ENCODE measurements around the gene RAB11FIP5. TPM values are rescaled to one million over a fixed set of nuclear protein-coding genes. Genes with fewer than 3 reads are reported as not detected.

RAB11FIP5 gene
- total RNA-seq, 1 donor from 2014 or later: 33.3 TPM

DNA sequence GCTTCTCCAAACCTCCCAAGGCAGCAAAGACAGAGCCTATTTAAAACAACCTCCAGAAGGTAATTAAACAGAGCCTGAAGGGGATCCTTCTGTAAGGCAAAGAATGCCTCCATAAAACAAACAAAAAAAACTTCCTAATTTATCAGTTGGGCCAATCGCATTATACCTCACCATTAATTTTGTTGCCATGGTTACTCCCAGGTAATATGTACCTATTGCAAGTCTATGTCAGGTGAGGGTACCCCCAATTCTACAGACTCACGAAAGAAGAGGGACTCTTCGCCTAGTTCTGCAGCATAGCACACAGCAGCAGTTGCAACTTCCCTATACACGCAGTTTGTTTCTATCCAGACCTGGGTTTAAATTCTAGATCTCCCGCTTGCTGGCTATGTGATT, 80.0 kb downstream of the RAB11FIP5 start:
- no peak overlapping the region for H3K4me3 ChIP-seq (ENCODE audit: low read depth, low read length)
- DNase-seq (ENCODE audit: low read depth): no peak
- H3K36me3 ChIP-seq (ENCODE audit: control insufficient read depth, insufficient read depth, low read length): no peaks in the 10 kb centered on the region
- H3K27me3 ChIP-seq (ENCODE audit: control insufficient read depth, insufficient read depth, low read length): no peaks in the 10 kb centered on the region
- TF ChIP-seq, protein P1, sequence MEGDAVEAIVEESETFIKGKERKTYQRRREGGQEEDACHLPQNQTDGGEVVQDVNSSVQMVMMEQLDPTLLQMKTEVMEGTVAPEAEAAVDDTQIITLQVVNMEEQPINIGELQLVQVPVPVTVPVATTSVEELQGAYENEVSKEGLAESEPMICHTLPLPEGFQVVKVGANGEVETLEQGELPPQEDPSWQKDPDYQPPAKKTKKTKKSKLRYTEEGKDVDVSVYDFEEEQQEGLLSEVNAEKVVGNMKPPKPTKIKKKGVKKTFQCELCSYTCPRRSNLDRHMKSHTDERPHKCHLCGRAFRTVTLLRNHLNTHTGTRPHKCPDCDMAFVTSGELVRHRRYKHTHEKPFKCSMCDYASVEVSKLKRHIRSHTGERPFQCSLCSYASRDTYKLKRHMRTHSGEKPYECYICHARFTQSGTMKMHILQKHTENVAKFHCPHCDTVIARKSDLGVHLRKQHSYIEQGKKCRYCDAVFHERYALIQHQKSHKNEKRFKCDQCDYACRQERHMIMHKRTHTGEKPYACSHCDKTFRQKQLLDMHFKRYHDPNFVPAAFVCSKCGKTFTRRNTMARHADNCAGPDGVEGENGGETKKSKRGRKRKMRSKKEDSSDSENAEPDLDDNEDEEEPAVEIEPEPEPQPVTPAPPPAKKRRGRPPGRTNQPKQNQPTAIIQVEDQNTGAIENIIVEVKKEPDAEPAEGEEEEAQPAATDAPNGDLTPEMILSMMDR (IDR thresholded peaks at IDR 0.05; ENCODE audit: insufficient read depth, low read length, poor library complexity, severe bottlenecking): no peak

DNA sequence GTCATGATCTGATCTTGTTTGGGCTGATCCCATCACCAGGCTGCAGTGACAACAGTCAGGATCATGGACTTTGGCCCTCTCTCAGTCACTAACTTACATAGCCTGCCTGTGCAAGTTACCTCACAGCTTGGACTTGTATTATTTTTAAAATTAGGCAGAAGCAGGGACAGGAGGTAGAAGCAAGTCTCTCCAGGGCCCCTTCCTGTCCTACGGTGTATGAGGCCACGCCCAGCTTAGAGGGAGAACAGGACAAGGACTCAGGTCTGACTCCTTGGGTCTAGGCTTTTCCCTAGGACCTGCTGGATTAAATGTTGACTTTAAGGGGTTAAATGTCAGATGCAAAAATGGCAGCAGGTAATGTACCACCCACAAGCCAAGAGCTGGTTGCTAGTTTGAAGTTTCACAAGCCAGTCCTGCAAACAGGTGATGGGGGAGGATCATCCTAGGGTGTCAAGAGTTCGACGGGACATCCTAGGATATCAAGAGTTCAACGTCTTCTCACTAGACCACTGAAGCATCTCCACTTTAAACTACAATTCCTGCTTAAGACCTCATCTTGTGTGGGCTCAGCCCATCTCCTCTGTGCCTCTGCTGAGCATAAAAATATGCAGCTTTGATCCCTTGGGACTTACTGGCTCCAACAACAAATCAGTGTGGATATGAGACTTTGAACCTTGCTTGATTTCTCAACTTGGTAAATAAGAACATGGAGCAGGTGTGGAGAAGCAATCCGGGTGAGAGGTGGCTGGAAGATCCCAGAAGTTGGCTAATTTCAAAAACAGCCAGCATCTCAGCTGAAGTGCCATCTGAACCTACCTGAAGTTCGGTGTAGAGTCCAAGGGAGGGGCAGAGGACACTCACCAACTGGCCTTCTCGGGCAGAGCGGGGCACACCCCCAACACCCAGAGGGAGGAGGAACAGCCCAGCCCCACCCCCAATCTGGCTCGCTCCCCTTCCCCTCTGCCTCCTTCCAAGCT, 80.7 kb downstream of the RAB11FIP5 start:
- TF ChIP-seq, protein P1 (IDR thresholded peaks at IDR 0.05; ENCODE audit: insufficient read depth, low read length, poor library complexity, severe bottlenecking): no peak
- no peaks in the 10 kb centered on the region for H3K27me3 ChIP-seq (ENCODE audit: control insufficient read depth, insufficient read depth, low read length)
- H3K4me3 ChIP-seq (ENCODE audit: low read depth, low read length): no peak overlapping the region
- H3K36me3 ChIP-seq (ENCODE audit: control insufficient read depth, insufficient read depth, low read length): no peaks in the 10 kb centered on the region
- DNase-seq (ENCODE audit: low read depth): no peak

DNA sequence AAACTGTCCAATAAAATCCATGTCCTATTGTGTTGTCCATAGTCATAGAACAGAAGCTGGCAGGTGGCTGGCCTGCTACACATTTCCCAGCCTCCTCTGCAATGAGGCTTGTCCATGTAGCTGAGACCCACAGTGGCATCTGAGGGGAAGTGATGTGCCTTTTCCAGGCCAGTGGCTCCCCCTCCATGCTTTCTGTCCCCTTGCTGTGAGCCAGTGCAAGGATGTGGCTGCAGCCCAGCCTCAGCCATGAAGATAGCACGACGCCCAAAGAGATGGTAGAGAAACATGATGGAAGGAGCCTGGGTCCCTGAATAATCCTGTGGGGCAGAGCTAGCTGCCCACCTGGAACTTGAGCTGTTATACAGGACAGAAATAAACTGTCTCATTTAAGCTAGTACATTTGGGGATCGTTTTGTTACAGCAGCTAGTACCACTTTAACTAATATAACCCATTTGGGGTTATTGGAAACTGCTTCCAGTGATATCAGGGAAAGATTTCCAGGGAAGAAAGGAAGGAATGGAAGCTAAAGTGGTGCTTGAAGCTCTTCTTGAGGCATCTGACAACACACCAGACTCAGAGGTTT, 81.6 kb downstream of the RAB11FIP5 start:
- Histone ChIP-seq H3K4me3 (ENCODE audit: low read depth, low read length) (no peak overlapping the region), H3K27me3 (ENCODE audit: control insufficient read depth, insufficient read depth, low read length) (no peaks in the 10 kb centered on the region), H3K36me3 (ENCODE audit: control insufficient read depth, insufficient read depth, low read length) (no peaks in the 10 kb centered on the region)
- no peak for DNase-seq (ENCODE audit: low read depth)
- TF ChIP-seq, protein P1 (IDR thresholded peaks at IDR 0.05; ENCODE audit: insufficient read depth, low read length, poor library complexity, severe bottlenecking): no peak

DNA sequence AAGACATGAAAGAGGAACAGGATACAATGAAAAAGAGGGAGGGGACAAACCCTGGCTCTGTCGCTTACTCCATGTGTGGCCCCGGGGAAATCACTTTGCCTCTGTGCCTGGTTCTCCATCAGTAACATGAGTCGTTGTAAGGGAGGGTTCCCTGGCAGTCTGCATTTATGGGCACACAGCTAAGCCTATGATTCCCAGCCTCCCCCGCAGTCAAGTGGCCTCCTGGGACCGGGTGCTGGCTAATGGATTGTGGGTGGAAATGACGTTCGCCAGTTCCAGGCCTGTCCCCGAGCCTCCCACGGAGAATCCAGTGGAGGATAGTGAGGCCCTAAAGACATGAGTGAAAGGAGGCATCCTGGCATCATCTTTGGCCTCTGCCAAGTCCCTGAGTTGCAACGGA, 83.9 kb downstream of the RAB11FIP5 start:
- DNase-seq (ENCODE audit: low read depth): no peak
- Histone ChIP-seq H3K27me3 (ENCODE audit: control insufficient read depth, insufficient read depth, low read length) (no peaks in the 10 kb centered on the region), H3K4me3 (ENCODE audit: low read depth, low read length) (no peak overlapping the region), H3K36me3 (ENCODE audit: control insufficient read depth, insufficient read depth, low read length) (no peaks in the 10 kb centered on the region)
- TF ChIP-seq, protein P1 (IDR thresholded peaks at IDR 0.05; ENCODE audit: insufficient read depth, low read length, poor library complexity, severe bottlenecking): no peak

DNA sequence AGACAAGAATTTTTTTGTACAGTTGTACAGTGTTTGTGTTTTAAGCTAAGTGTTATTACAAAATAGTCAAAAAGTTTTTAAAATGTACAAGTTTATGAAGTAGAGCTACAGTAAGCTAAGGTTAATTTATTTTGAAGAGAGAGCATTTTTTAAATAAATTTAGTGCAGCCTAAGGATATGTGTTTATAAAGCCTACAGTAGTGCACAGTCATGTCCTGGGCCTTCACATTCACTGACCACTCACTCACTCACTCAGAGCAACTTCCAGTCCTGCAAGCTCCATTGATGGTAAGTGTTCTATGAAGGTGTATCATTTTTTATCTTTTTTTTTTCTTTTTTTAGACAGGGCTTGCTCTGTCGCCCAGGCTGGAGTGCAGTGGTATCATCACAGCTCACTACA, 85.4 kb downstream of the RAB11FIP5 start:
- TF ChIP-seq, protein P1 (IDR thresholded peaks at IDR 0.05; ENCODE audit: insufficient read depth, low read length, poor library complexity, severe bottlenecking): no peak
- DNase-seq (ENCODE audit: low read depth): no peak
- no peaks in the 10 kb centered on the region for H3K27me3 ChIP-seq (ENCODE audit: control insufficient read depth, insufficient read depth, low read length)
- H3K36me3 ChIP-seq (ENCODE audit: control insufficient read depth, insufficient read depth, low read length): no peaks in the 10 kb centered on the region
- no peak overlapping the region for H3K4me3 ChIP-seq (ENCODE audit: low read depth, low read length)

All from kidney epithelial cell (primary cell).